NB4 (cell line): ENCODE measurements around the gene TTLL13.

Experiments
- MYC ChIP-seq: IDR thresholded peaks from 2 replicates; pipeline ENCODE4 v1.6.1; 2011; ENCODE audit warnings: low read depth, low read length
- POLR2A ChIP-seq: IDR thresholded peaks from 2 replicates; pipeline ENCODE4 v1.6.1; 2011; ENCODE audit warnings: mild to moderate bottlenecking; ENCODE audit not compliant: insufficient read length; ENCODE audit errors: extremely low read depth
- TF ChIP-seq, protein P1 (sequence below): IDR thresholded peaks from one replicate; pipeline ENCODE4 v1.5.1; 2012; ENCODE audit warnings: low read depth, low read length
- TF ChIP-seq, protein P2 (sequence below): IDR thresholded peaks from 2 replicates; pipeline ENCODE4 v1.6.1; 2011; ENCODE audit warnings: low read depth, low read length

DNA sequence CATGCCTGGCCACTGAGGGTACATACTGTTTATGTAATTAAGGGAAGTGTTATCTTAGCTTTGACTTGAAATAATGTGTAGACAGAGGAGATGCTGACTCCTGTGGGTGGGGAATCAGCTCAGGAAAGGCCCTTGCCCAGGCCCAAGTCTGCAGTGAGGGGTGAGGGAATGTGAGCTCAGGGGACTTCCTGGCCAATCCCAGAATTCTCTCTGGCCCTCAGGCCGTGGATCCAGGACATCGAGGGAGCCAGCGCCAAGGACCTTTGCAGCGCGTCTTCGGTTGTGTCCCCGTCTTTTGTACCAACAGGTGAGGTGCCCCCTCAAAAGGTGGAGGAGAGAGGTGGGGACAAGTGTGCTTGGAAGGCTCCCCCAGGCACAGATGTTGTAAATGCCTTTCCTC, 22.0 kb upstream of the TTLL13 start:
- TF ChIP-seq POLR2A (no peak), MYC (no peak)
- TF ChIP-seq, protein P1, sequence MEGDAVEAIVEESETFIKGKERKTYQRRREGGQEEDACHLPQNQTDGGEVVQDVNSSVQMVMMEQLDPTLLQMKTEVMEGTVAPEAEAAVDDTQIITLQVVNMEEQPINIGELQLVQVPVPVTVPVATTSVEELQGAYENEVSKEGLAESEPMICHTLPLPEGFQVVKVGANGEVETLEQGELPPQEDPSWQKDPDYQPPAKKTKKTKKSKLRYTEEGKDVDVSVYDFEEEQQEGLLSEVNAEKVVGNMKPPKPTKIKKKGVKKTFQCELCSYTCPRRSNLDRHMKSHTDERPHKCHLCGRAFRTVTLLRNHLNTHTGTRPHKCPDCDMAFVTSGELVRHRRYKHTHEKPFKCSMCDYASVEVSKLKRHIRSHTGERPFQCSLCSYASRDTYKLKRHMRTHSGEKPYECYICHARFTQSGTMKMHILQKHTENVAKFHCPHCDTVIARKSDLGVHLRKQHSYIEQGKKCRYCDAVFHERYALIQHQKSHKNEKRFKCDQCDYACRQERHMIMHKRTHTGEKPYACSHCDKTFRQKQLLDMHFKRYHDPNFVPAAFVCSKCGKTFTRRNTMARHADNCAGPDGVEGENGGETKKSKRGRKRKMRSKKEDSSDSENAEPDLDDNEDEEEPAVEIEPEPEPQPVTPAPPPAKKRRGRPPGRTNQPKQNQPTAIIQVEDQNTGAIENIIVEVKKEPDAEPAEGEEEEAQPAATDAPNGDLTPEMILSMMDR = no peak
- TF ChIP-seq, protein P2, sequence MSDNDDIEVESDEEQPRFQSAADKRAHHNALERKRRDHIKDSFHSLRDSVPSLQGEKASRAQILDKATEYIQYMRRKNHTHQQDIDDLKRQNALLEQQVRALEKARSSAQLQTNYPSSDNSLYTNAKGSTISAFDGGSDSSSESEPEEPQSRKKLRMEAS = no peak
